B cell (primary cell): Measurements from ENCODE around the gene NASP. TPM values are rescaled to one million over a fixed set of nuclear protein-coding genes. Genes with fewer than 3 reads are reported as not detected.

ENCODE experiments used
- ATAC-seq: fragments of 200-7000 bp; cut with Tn5 transposase; one replicate; pipeline ENCODE4 v1.10.0; 2021; ENCODE audit warnings: low read depth, mild to moderate bottlenecking, moderate number of reproducible peaks, moderate library complexity
- CTCF ChIA-PET: fragments of 350-600 bp; sonication (Branson Sonifier 250); formaldehyde crosslinking; loops from one replicate; lab custom pipeline; 2021; ENCODE audit warnings: antibody characterized with exemption, inconsistent platforms; lab: Charles Lee
- POLR2A ChIA-PET: fragments of 350-600 bp; sonication (Branson Sonifier 250); formaldehyde crosslinking; loops from one replicate; lab custom pipeline; 2021; ENCODE audit warnings: antibody characterized with exemption; lab: Charles Lee
- DNase-seq: peaks from one replicate; pipeline ENCODE4 v3.0.0; 2013
- H2AFZ ChIP-seq: 2 replicates; pipeline ENCODE4 v1.6.1; 2012; ENCODE audit warnings: mild to moderate bottlenecking, low read depth, low read length; ENCODE audit not compliant: insufficient read depth, poor library complexity, severe bottlenecking
- H3K27ac ChIP-seq, 2 donors: 1 replicate in 1 of 2; 2 replicates in 1 of 2; pipeline ENCODE4 v1.5.1; 2012 to 2013; ENCODE audit warnings: low read length in 2 of 2, mild to moderate bottlenecking in 2 of 2, moderate library complexity in 1 of 2
- H3K27me3 ChIP-seq, 4 experiments: fragments of 200-600 bp in 1 of 4; sonication (generic) in 1 of 4; replicated peaks in 1 of 4; 1 replicate in 2 of 4; 2 replicates in 2 of 4; pipeline versions ENCODE4 v1.6.1 to v1.7.0; 2013 to 2016; ENCODE audit warnings: low read length in 3 of 4, mild to moderate bottlenecking in 2 of 4, mixed read lengths in 1 of 4, moderate library complexity in 1 of 4; ENCODE audit not compliant: insufficient read depth in 4 of 4, control insufficient read depth in 3 of 4; ENCODE audit errors: control extremely low read depth in 1 of 4
- H3K36me3 ChIP-seq, 2 experiments: replicated peaks in 1 of 2; 1 replicate in 1 of 2; 2 replicates in 1 of 2; pipeline versions ENCODE4 v1.6.1 to v1.7.1; 2013; ENCODE audit warnings: low read length in 1 of 2; ENCODE audit not compliant: insufficient read depth in 2 of 2, control insufficient read depth in 1 of 2; ENCODE audit errors: control extremely low read depth in 1 of 2, extremely low read depth in 1 of 2
- H3K4me1 ChIP-seq, 2 donors: fragments of 200-600 bp in 1 of 2; sonication (generic) in 1 of 2; 1 replicate in 1 of 2; 2 replicates in 1 of 2; pipeline versions ENCODE4 v1.5.1 to v1.6.1; 2013 to 2017; ENCODE audit warnings: low read length in 2 of 2; ENCODE audit not compliant: control insufficient read depth in 2 of 2, insufficient read depth in 2 of 2
- H3K4me2 ChIP-seq: replicated peaks from 2 replicates; pipeline ENCODE3; 2012; ENCODE audit warnings: mild to moderate bottlenecking, low read depth, low read length; ENCODE audit not compliant: poor library complexity, severe bottlenecking
- H3K4me3 ChIP-seq, 5 experiments: fragments of 200-600 bp in 1 of 5; sonication (generic) in 1 of 5; 1 replicate in 3 of 5; 2 replicates in 2 of 5; pipeline versions ENCODE4 v1.5.1 to v1.7.0; 2011 to 2016; ENCODE audit warnings: low read length in 4 of 5, mild to moderate bottlenecking in 4 of 5, low read depth in 2 of 5, control low read depth in 1 of 5, moderate library complexity in 1 of 5; ENCODE audit not compliant: insufficient read depth in 1 of 5; ENCODE audit errors: control extremely low read depth in 1 of 5, extremely low read depth in 1 of 5
- H3K79me2 ChIP-seq: fragments of 200-600 bp; sonication (generic); one replicate; pipeline ENCODE4 v1.6.0; 2016; ENCODE audit warnings: low read length; ENCODE audit not compliant: control insufficient read depth, insufficient read depth
- H3K9ac ChIP-seq: fragments of 200-600 bp; sonication (generic); 2 replicates; pipeline ENCODE4 v1.6.1; 2017; ENCODE audit warnings: mild to moderate bottlenecking, low read length, moderate library complexity
- H3K9me3 ChIP-seq, 3 donors: one replicate each; pipeline versions ENCODE4 v1.6.1 to v1.7.1; 2013; ENCODE audit warnings: low read length in 2 of 3; ENCODE audit not compliant: control insufficient read depth in 2 of 3, insufficient read depth in 1 of 3; ENCODE audit errors: control extremely low read depth in 1 of 3
- H4K20me1 ChIP-seq: 2 replicates; pipeline ENCODE4 v1.6.0; 2012; ENCODE audit warnings: mild to moderate bottlenecking, low read length; ENCODE audit not compliant: insufficient read depth, control insufficient read depth, poor library complexity, severe bottlenecking
- H3K27ac Mint-ChIP-seq: one replicate; pipeline ENCODE4 v1.8.0; 2021; ENCODE audit warnings: mixed read lengths
- H3K27me3 Mint-ChIP-seq: one replicate; pipeline ENCODE4 v1.8.0; 2021; ENCODE audit warnings: mixed read lengths
- H3K4me1 Mint-ChIP-seq: one replicate; pipeline ENCODE4 v1.8.0; 2021; ENCODE audit warnings: mixed read lengths
- H3K4me3 Mint-ChIP-seq: one replicate; pipeline ENCODE4 v1.8.0; 2021; ENCODE audit warnings: mixed read lengths
- H3K9me3 Mint-ChIP-seq: one replicate; pipeline ENCODE4 v1.8.0; 2022; ENCODE audit warnings: mixed read lengths; ENCODE audit not compliant: insufficient read depth
- EZH2 ChIP-seq: IDR thresholded peaks from 2 replicates; pipeline ENCODE4 v1.6.1; 2012; ENCODE audit warnings: borderline replicate concordance, low read depth, mild to moderate bottlenecking, moderate library complexity, low read length; ENCODE audit not compliant: insufficient read depth, poor library complexity, severe bottlenecking
- WGBS: methylation state at CpG from one replicate; pipeline ENCODE4 v1.1.5; 2013; ENCODE audit warnings: missing lambda C conversion rate; ENCODE audit not compliant: insufficient coverage; 5-methylcytosine and 5-hydroxymethylcytosine counted together
- intact Hi-C: fragments of 100-400 bp; cut with micrococcal nuclease; formaldehyde crosslinking; loops from one replicate; pipeline ENCODE4 v1.10.0; 2022
- polyA plus RNA-seq: library from polyadenylated mRNA; depleted of rRNA; stranded (reverse); fragments of >200 nt; gene quantifications from 2 replicates; pipeline ENCODE4 v1.2.3, GENCODE V29; 2012
- total RNA-seq, 2 donors: library from RNA; stranded (reverse); fragments of 120-200 nt in 1 of 2; gene quantifications; 1 replicate in 1 of 2; 2 replicates in 1 of 2; pipeline versions ENCODE4 v1.2.3 to v1.2.4, GENCODE V29; 2013 to 2022
- TF ChIP-seq, protein P1 (sequence below): fragments of 200-600 bp; IDR thresholded peaks from one replicate; pipeline ENCODE4 v1.8.0; 2022; ENCODE audit warnings: antibody characterized with exemption, mild to moderate bottlenecking

Gene NASP
- total and polyA plus RNA-seq, 2 donors (not counting 1 experiment from before 2014, with no cell fraction given), result 61.0 to 151 TPM

DNA sequence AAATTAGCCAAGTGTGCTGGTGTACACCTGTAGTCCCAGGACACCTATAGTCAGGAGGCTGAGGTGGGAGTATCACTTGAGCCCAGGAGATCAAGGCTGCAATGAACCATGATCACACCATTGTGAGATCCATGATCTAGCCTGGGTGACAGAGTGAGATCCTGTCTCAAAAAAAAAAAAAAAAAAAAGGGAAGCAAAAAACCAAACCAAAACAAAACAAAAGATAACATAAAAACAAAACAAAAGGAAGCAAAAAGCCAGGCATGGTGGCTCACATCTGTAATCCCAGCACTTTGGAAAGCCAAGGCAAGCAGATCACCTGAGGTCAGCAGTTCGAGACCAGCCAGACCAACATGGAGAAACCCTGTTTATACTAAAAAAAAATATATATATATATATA, 42.6 kb upstream of the NASP start:
- DNase-seq (no peak), ATAC-seq (no peak)
- Histone ChIP-seq H3K4me3 (no peak overlapping the region), H3K4me2 (no peak overlapping the region), H2AFZ (no peak overlapping the region), H3K9ac (no peak overlapping the region), H3K27ac (no peak overlapping the region), H3K36me3 (no peaks in the 10 kb centered on the region), H4K20me1 (no peaks in the 10 kb centered on the region), H3K27me3 (no peaks in the 10 kb centered on the region), H3K4me1 (peaks cover 38 to 56% of the 10 kb centered on the region in 2 donors), H3K9me3 (no peaks in the 10 kb centered on the region), H3K79me2 (no peaks in the 10 kb centered on the region)
- WGBS, result no CpG with 5 or more reads among the region's 1 CpG
- Mint-ChIP-seq H3K27ac (no peak overlapping the region), H3K4me1 (peaks cover 44% of the 10 kb centered on the region), H3K9me3 (no peaks in the 10 kb centered on the region), H3K4me3 (no peak overlapping the region), H3K27me3 (no peaks in the 10 kb centered on the region)
- TF ChIP-seq, protein P1, sequence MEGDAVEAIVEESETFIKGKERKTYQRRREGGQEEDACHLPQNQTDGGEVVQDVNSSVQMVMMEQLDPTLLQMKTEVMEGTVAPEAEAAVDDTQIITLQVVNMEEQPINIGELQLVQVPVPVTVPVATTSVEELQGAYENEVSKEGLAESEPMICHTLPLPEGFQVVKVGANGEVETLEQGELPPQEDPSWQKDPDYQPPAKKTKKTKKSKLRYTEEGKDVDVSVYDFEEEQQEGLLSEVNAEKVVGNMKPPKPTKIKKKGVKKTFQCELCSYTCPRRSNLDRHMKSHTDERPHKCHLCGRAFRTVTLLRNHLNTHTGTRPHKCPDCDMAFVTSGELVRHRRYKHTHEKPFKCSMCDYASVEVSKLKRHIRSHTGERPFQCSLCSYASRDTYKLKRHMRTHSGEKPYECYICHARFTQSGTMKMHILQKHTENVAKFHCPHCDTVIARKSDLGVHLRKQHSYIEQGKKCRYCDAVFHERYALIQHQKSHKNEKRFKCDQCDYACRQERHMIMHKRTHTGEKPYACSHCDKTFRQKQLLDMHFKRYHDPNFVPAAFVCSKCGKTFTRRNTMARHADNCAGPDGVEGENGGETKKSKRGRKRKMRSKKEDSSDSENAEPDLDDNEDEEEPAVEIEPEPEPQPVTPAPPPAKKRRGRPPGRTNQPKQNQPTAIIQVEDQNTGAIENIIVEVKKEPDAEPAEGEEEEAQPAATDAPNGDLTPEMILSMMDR, result no peak
- TF ChIP-seq EZH2, result no peak
- ChIA-PET POLR2A (interaction anchor here (0.6 kb wide), 1 partner anchor 19 kb away, joined by 5 read pairs; no protein-coding TSS in a partner anchor), CTCF (interaction anchor here (0.6 to 5.8 kb wide), 3 partner anchors 28 to 716 kb away, joined by 3 to 38 read pairs (median 9); no protein-coding TSS in a partner anchor)
- intact Hi-C loops, result loop anchor here (5.0 kb wide), 1 partner anchor 41 kb away; the partner anchor contains the start of gene NASP

DNA sequence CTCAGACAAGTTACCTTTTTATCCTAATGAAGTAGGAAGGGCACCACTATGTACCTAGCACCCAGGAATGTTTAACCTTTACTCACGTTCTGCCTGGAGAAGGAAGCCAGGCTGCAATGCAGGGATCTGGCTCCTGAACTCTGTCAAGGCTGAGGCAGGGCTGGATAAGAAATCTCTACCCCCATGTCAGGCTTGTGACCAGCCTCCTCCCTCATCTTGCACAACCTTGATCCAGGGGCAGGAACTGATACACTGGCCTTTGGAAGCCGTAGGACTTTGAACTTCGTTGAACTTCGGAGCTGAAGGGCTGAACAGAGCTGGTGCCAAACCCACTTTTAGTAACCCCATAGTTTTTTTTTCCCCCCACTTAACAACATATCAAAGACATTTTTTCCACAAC, 41.2 kb upstream of the NASP start:
- Histone ChIP-seq H3K9ac (no peak overlapping the region), H4K20me1 (no peaks in the 10 kb centered on the region), H3K79me2 (no peaks in the 10 kb centered on the region), H3K4me3 (no peak overlapping the region), H2AFZ (no peak overlapping the region), H3K27me3 (no peaks in the 10 kb centered on the region), H3K4me1 (peaks cover 38 to 57% of the 10 kb centered on the region in 2 donors), H3K9me3 (no peaks in the 10 kb centered on the region), H3K27ac (peak overlapping the region in 1 of 2 donors; percentile 29), H3K36me3 (no peaks in the 10 kb centered on the region), H3K4me2 (peak overlapping the region; percentile 30)
- H3K27me3 Mint-ChIP-seq, result no peaks in the 10 kb centered on the region
- TF ChIP-seq EZH2, result no peak
- TF ChIP-seq, protein P1, result no peak
- DNase-seq, result no peak
- no peak overlapping the region for H3K4me3 Mint-ChIP-seq
- no peaks in the 10 kb centered on the region for H3K9me3 Mint-ChIP-seq
- 71% methylated on average over 3 of the region's 4 CpGs for WGBS
- ChIA-PET POLR2A (interaction anchor here (0.7 to 0.8 kb wide), 2 partner anchors 9 to 17 kb away, joined by 3 read pairs; no protein-coding TSS in a partner anchor), CTCF (interaction anchor here (1.8 to 5.8 kb wide), 3 partner anchors 21 to 30 kb away, joined by 4 to 38 read pairs (median 9); partner anchors contain the start of gene PRDX1)
- H3K27ac Mint-ChIP-seq, result peak overlapping the region; percentile 61
- no peak for ATAC-seq
- intact Hi-C loops, result loop anchor here (5.0 kb wide), 1 partner anchor 40 kb away; the partner anchor contains the start of gene NASP
- H3K4me1 Mint-ChIP-seq, result peaks cover 46% of the 10 kb centered on the region
